ENCODE measurements around the gene BPTF.
"Not testable (repeated sequence)": the region's sequence is repeated elsewhere in the genome, so short reads cannot be mapped to it uniquely, and the experiment has no call there.

DNA sequence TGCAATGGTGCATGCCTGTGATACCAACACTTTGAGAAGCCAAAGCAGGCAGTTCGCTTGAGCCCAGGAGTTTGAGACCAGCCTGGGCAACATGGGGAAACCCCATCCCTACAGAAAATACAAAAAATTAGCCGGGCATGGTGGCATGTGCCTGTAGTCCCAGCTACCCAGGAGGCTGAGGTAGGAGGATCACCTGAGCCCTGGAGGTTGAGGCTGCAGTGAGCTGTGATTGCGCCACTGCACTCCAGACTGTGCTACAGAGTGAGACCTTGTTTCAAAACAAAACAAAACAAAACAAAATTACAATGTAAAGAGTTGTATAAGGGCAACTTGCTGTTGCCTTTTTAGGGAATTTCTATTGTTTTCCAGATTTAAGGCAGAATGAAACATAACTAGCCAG, 155.6 kb downstream of the BPTF start:
- not testable (repeated sequence) for TF ChIP-seq TAF1 (IDR thresholded peaks at IDR 0.05; ENCODE audit: borderline replicate concordance, low read depth, low read length); GATA2 (CRISPR knock-in tag; IDR thresholded peaks at IDR 0.05); EP300 (IDR thresholded peaks at IDR 0.05; ENCODE audit: borderline replicate concordance in 1 of 2, low read depth in 1 of 2, low read length in 1 of 2); MXI1 (IDR thresholded peaks at IDR 0.05; ENCODE audit: low read depth, low read length); RAD21 (IDR thresholded peaks at IDR 0.05; ENCODE audit: low read length); FOXM1 (IDR thresholded peaks at IDR 0.05; ENCODE audit: low read depth)
- TF ChIP-seq, protein P1, sequence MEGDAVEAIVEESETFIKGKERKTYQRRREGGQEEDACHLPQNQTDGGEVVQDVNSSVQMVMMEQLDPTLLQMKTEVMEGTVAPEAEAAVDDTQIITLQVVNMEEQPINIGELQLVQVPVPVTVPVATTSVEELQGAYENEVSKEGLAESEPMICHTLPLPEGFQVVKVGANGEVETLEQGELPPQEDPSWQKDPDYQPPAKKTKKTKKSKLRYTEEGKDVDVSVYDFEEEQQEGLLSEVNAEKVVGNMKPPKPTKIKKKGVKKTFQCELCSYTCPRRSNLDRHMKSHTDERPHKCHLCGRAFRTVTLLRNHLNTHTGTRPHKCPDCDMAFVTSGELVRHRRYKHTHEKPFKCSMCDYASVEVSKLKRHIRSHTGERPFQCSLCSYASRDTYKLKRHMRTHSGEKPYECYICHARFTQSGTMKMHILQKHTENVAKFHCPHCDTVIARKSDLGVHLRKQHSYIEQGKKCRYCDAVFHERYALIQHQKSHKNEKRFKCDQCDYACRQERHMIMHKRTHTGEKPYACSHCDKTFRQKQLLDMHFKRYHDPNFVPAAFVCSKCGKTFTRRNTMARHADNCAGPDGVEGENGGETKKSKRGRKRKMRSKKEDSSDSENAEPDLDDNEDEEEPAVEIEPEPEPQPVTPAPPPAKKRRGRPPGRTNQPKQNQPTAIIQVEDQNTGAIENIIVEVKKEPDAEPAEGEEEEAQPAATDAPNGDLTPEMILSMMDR (IDR thresholded peaks at IDR 0.05): not testable (repeated sequence)
- TF ChIP-seq, protein P2, sequence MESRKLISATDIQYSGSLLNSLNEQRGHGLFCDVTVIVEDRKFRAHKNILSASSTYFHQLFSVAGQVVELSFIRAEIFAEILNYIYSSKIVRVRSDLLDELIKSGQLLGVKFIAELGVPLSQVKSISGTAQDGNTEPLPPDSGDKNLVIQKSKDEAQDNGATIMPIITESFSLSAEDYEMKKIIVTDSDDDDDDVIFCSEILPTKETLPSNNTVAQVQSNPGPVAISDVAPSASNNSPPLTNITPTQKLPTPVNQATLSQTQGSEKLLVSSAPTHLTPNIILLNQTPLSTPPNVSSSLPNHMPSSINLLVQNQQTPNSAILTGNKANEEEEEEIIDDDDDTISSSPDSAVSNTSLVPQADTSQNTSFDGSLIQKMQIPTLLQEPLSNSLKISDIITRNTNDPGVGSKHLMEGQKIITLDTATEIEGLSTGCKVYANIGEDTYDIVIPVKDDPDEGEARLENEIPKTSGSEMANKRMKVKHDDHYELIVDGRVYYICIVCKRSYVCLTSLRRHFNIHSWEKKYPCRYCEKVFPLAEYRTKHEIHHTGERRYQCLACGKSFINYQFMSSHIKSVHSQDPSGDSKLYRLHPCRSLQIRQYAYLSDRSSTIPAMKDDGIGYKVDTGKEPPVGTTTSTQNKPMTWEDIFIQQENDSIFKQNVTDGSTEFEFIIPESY (IDR thresholded peaks at IDR 0.05; ENCODE audit: borderline replicate concordance, low read depth): not testable (repeated sequence)

Measured in SK-N-SH (cell line).